Measurements from ENCODE around the gene GTPBP2. TPM values are rescaled to one million over a fixed set of nuclear protein-coding genes. Genes with fewer than 3 reads are reported as not detected.
"Not testable (repeated sequence)": the region's sequence is repeated elsewhere in the genome, so short reads cannot be mapped to it uniquely, and the experiment has no call there.

Gene GTPBP2
- total and polyA plus RNA-seq, 2 experiments from 2014 or later, result 17.5 to 55.9 TPM

DNA sequence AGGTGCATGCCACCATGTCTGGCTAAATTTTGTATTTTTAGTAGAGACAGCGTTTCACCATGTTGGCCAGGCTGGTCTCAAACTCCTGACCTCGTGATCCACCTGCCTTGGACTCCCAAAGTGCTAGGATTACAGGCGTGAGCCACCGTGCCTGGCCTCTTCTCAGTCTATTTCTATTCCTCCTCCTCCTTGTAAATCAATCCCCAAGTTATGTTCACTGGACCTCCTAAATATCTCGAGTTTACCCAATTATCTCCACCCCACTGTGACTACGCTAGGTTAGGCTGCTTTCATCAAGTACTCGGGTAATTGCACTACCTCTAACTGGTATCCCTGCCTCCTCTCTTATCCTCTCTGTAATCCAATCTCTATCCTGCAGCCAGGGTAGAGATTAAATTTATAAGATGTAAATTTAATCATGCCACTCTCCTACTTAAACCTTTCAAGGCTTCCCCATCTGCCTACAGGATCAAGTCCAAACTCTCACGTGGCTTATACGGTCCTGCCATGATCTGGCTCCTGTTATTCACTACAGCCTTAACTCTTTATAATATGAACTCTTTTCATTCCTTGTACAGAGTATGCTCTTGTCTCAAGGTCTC, 5.7 kb upstream of the GTPBP2 start (continued):
- TF ChIP-seq CREB1 (CRISPR knock-in tag; IDR thresholded peaks at IDR 0.05; ENCODE audit: low read depth) (no peak), NANOG (IDR thresholded peaks at IDR 0.05; ENCODE audit: borderline replicate concordance) (no peak), EZH2phosphoT487 (IDR thresholded peaks at IDR 0.05; ENCODE audit: unreplicated experiment) (no peak), EZH2 (IDR thresholded peaks at IDR 0.05; ENCODE audit: low read depth, unreplicated experiment) (no peak), ZNF331 (CRISPR knock-in tag; IDR thresholded peaks at IDR 0.05; ENCODE audit: low read depth) (no peak)

DNA sequence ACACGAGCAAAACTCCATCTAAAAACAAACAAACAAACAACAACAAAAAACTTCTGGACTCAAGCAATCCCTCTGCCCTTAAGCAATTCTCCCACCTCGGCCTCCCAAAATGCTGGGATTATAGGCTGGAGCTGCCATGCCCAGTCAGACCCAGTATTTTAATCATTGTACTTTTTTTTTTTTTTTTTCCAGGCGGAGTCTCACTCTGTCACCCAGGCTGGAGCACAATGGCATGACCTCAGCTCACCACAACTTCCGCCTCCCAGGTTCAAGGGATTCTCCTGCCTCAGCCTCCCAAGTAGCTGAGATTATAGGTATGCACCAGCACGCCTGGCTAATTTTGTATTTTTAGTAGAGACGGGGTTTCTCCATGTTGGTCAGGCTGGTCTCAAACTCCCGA, 3.9 kb upstream of the GTPBP2 start:
- H3K27me3 Mint-ChIP-seq (ENCODE audit: insufficient read depth, low read depth, poor library complexity); H3K4me2 ChIP-seq; DNase-seq (ENCODE audit: low spot score); H3K27ac Mint-ChIP-seq; H3K27me3 ChIP-seq (ENCODE audit: insufficient read depth); H3K4me3 ChIP-seq; ATAC-seq; H4K20me1 ChIP-seq (replicated peaks; ENCODE audit: insufficient read depth); H3K4me3 Mint-ChIP-seq; H3F3A ChIP-seq (replicated peaks; ENCODE audit: low read depth); H2AFZ ChIP-seq; H3K9me2 ChIP-seq (ENCODE audit: insufficient read depth); H3K27ac ChIP-seq (ENCODE audit: low read depth); H3K36me3 ChIP-seq (ENCODE audit: insufficient read depth); H3K9me3 Mint-ChIP-seq: not testable (repeated sequence)
- Mint-ChIP-seq H3K4me1 (peaks cover 22% of the 10 kb centered on the region), H3K36me3 (ENCODE audit: low read depth) (peaks cover 21% of the 10 kb centered on the region)
- H3K79me2 ChIP-seq (replicated peaks; ENCODE audit: insufficient read depth), result peaks cover 27% of the 10 kb centered on the region
- H3K4me1 ChIP-seq (ENCODE audit: insufficient read depth), result peaks cover 13% of the 10 kb centered on the region

DNA sequence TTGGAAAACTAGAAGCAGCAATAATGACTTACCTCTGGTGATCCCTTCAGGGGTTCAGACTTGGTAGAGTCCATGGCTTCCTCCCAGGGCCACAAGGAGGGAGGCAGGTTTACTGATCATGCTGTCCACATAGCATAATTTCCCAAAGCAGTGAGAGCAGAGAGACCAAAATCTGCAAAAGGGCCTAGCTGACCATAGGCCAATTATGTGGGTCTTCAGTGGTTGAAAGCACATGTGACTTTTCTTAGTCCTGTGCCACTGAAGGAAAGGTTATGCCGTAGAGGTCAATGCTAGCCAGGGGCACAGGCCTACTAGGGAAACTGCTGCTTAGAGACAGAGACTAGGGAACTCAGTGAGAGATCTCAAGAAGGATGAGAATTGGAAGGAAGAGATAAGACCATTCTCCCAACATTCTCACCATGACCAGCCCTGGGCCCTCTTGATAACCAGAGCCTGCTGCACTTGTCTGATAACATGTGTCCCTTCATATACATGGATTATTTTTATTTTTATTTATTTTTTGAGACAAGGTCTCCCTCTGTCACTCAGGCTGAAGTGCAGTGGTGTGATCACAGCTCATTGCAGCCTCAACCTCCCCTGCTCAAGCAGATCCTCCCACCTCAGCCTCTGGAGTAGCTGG, 2.0 kb upstream of the GTPBP2 start:
- DNase-seq (ENCODE audit: low spot score) (no peak), ATAC-seq (no peak)
- Histone ChIP-seq H3K27me3 (ENCODE audit: insufficient read depth) (no peaks in the 10 kb centered on the region), H3K4me3 (no peak overlapping the region), H2AFZ (no peak overlapping the region), H3K9me2 (ENCODE audit: insufficient read depth) (no peaks in the 10 kb centered on the region), H3F3A (replicated peaks; ENCODE audit: low read depth) (0 out of 2 replicates have a peak, but pooled peaks cover 10% of the 10 kb centered on the region), H3K4me2 (no peak overlapping the region), H3K36me3 (ENCODE audit: insufficient read depth) (no peaks in the 10 kb centered on the region), H3K4me1 (ENCODE audit: insufficient read depth) (peaks cover 5% of the 10 kb centered on the region; the same call in 1 of the 2 replicates), H3K79me2 (replicated peaks; ENCODE audit: insufficient read depth) (peaks cover 22% of the 10 kb centered on the region), H3K27ac (ENCODE audit: low read depth) (no peak overlapping the region), H4K20me1 (replicated peaks; ENCODE audit: insufficient read depth) (peaks cover 7% of the 10 kb centered on the region)
- Mint-ChIP-seq H3K27me3 (ENCODE audit: insufficient read depth, low read depth, poor library complexity) (peaks cover 8% of the 10 kb centered on the region), H3K27ac (peak overlapping the region; percentile 92), H3K4me3 (peak overlapping the region; percentile 49; the same call in 1 of the 3 replicates), H3K9me3 (no peaks in the 10 kb centered on the region), H3K36me3 (ENCODE audit: low read depth) (peaks cover 13% of the 10 kb centered on the region), H3K4me1 (peaks cover 15% of the 10 kb centered on the region)
- TF ChIP-seq JUNB (IDR thresholded peaks at IDR 0.05; ENCODE audit: unreplicated experiment), result no peak
- TF ChIP-seq POLR2AphosphoS5 (IDR thresholded peaks at IDR 0.05; ENCODE audit: low read depth), result no peak
- TF ChIP-seq CTCF (conservative IDR thresholded peaks at IDR 0.05; ENCODE audit: low read depth in 2 of 2), result no peak
- no peak for TF ChIP-seq NANOG (IDR thresholded peaks at IDR 0.05; ENCODE audit: borderline replicate concordance)
- TF ChIP-seq, protein P1, sequence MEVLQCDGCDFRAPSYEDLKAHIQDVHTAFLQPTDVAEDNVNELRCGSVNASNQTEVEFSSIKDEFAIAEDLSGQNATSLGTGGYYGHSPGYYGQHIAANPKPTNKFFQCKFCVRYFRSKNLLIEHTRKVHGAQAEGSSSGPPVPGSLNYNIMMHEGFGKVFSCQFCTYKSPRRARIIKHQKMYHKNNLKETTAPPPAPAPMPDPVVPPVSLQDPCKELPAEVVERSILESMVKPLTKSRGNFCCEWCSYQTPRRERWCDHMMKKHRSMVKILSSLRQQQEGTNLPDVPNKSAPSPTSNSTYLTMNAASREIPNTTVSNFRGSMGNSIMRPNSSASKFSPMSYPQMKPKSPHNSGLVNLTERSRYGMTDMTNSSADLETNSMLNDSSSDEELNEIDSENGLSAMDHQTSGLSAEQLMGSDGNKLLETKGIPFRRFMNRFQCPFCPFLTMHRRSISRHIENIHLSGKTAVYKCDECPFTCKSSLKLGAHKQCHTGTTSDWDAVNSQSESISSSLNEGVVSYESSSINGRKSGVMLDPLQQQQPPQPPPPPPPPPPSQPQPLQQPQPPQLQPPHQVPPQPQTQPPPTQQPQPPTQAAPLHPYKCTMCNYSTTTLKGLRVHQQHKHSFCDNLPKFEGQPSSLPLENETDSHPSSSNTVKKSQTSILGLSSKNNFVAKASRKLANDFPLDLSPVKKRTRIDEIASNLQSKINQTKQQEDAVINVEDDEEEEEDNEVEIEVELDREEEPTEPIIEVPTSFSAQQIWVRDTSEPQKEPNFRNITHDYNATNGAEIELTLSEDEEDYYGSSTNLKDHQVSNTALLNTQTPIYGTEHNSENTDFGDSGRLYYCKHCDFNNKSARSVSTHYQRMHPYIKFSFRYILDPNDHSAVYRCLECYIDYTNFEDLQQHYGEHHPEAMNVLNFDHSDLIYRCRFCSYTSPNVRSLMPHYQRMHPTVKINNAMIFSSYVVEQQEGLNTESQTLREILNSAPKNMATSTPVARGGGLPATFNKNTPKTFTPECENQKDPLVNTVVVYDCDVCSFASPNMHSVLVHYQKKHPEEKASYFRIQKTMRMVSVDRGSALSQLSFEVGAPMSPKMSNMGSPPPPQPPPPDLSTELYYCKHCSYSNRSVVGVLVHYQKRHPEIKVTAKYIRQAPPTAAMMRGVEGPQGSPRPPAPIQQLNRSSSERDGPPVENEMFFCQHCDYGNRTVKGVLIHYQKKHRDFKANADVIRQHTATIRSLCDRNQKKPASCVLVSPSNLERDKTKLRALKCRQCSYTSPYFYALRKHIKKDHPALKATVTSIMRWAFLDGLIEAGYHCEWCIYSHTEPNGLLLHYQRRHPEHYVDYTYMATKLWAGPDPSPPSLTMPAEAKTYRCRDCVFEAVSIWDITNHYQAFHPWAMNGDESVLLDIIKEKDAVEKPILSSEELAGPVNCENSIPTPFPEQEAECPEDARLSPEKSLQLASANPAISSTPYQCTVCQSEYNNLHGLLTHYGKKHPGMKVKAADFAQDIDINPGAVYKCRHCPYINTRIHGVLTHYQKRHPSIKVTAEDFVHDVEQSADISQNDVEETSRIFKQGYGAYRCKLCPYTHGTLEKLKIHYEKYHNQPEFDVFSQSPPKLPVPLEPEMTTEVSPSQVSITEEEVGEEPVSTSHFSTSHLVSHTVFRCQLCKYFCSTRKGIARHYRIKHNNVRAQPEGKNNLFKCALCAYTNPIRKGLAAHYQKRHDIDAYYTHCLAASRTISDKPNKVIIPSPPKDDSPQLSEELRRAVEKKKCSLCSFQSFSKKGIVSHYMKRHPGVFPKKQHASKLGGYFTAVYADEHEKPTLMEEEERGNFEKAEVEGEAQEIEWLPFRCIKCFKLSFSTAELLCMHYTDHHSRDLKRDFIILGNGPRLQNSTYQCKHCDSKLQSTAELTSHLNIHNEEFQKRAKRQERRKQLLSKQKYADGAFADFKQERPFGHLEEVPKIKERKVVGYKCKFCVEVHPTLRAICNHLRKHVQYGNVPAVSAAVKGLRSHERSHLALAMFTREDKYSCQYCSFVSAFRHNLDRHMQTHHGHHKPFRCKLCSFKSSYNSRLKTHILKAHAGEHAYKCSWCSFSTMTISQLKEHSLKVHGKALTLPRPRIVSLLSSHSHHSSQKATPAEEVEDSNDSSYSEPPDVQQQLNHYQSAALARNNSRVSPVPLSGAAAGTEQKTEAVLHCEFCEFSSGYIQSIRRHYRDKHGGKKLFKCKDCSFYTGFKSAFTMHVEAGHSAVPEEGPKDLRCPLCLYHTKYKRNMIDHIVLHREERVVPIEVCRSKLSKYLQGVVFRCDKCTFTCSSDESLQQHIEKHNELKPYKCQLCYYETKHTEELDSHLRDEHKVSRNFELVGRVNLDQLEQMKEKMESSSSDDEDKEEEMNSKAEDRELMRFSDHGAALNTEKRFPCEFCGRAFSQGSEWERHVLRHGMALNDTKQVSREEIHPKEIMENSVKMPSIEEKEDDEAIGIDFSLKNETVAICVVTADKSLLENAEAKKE (CRISPR knock-in tag; IDR thresholded peaks at IDR 0.05), result no peak
- no peak for TF ChIP-seq CREB1 (CRISPR knock-in tag; IDR thresholded peaks at IDR 0.05; ENCODE audit: low read depth)
- TF ChIP-seq ZNF331 (CRISPR knock-in tag; IDR thresholded peaks at IDR 0.05; ENCODE audit: low read depth), result no peak
- no peak for TF ChIP-seq STAT1 (IDR thresholded peaks at IDR 0.05; ENCODE audit: unreplicated experiment)
- TF ChIP-seq EZH2 (IDR thresholded peaks at IDR 0.05; ENCODE audit: low read depth, unreplicated experiment), result no peak
